Hepatocyte (in vitro differentiated cells): Measurements from ENCODE around the gene MSANTD3. TPM values are rescaled to one million over a fixed set of nuclear protein-coding genes. Genes with fewer than 3 reads are reported as not detected.

ENCODE experiments used
- DNase-seq: peaks from one replicate; pipeline ENCODE4 v3.0.0-alpha.2; 2016; ENCODE audit warnings: low spot score
- H2AFZ ChIP-seq: fragments of 200-600 bp; sonication (generic); 2 replicates; pipeline ENCODE4 v1.6.0; 2016; ENCODE audit warnings: antibody characterized with exemption, mild to moderate bottlenecking
- H3K27ac ChIP-seq: fragments of 200-600 bp; sonication (generic); 2 replicates; pipeline ENCODE4 v1.5.1; 2016; ENCODE audit warnings: mild to moderate bottlenecking
- H3K27me3 ChIP-seq: fragments of 200-600 bp; sonication (generic); 2 replicates; pipeline ENCODE4 v1.6.1; 2016
- H3K36me3 ChIP-seq: fragments of 200-600 bp; sonication (generic); replicated peaks from 2 replicates; pipeline ENCODE4 v1.5.1; 2016; ENCODE audit warnings: low read depth; ENCODE audit not compliant: insufficient read depth
- H3K4me1 ChIP-seq: fragments of 200-600 bp; sonication (generic); 2 replicates; pipeline ENCODE4 v1.5.1; 2016; ENCODE audit warnings: mild to moderate bottlenecking, moderate library complexity; ENCODE audit not compliant: insufficient read depth
- H3K4me2 ChIP-seq: fragments of 200-600 bp; sonication (generic); 2 replicates; pipeline ENCODE4 v1.6.0; 2016
- H3K4me3 ChIP-seq: fragments of 200-600 bp; sonication (generic); 2 replicates; pipeline ENCODE4 v1.5.1; 2016; ENCODE audit warnings: mild to moderate bottlenecking
- H3K79me2 ChIP-seq: fragments of 200-600 bp; sonication (generic); 2 replicates; pipeline ENCODE4 v1.6.0; 2017; ENCODE audit warnings: mild to moderate bottlenecking
- H3K9me2 ChIP-seq: fragments of 200-600 bp; sonication (generic); replicated peaks from 2 replicates; pipeline ENCODE4 v1.6.0; 2017; ENCODE audit warnings: mild to moderate bottlenecking; ENCODE audit not compliant: insufficient read depth
- H3K9me3 ChIP-seq: fragments of 200-600 bp; sonication (generic); 2 replicates; pipeline ENCODE4 v1.5.1; 2016; ENCODE audit warnings: low read depth, mild to moderate bottlenecking
- H4K20me1 ChIP-seq: fragments of 200-600 bp; sonication (generic); 2 replicates; pipeline ENCODE4 v1.6.0; 2016; ENCODE audit warnings: mild to moderate bottlenecking; ENCODE audit not compliant: insufficient read depth, poor library complexity, severe bottlenecking
- EZH2 ChIP-seq: fragments of 200-600 bp; sonication (generic); IDR thresholded peaks from 2 replicates; pipeline ENCODE4 v1.6.1; 2016; ENCODE audit warnings: antibody characterized with exemption, mild to moderate bottlenecking, borderline replicate concordance
- EZH2phosphoT487 ChIP-seq: fragments of 200-600 bp; sonication (generic); IDR thresholded peaks from one replicate; pipeline ENCODE4 v1.6.1; 2018; ENCODE audit warnings: antibody characterized with exemption, mild to moderate bottlenecking, low read depth, moderate library complexity; ENCODE audit not compliant: unreplicated experiment, severe bottlenecking
- WGBS: methylation state at CpG from one replicate; pipeline ENCODE4 v1.1.6; 2016; ENCODE audit warnings: low lambda C conversion rate; ENCODE audit errors: missing lambda C conversion rate; 5-methylcytosine and 5-hydroxymethylcytosine counted together
- polyA plus RNA-seq: library from polyadenylated mRNA; unstranded; fragments of >200 nt; fragmentation: Nextera tagmentation; extraction: Ambion mirVana; gene quantifications from 2 replicates; pipeline ENCODE4 v1.2.1, GENCODE V29; 2016
- total RNA-seq: library from RNA; depleted of rRNA; stranded (reverse); fragments of >200 nt; gene quantifications from 2 replicates; pipeline ENCODE4 v1.2.3, GENCODE V29; 2014
- TF ChIP-seq, protein P1 (sequence below): fragments of 200-600 bp; sonication (generic); IDR thresholded peaks from 2 replicates; pipeline ENCODE4 v1.5.1; 2016; ENCODE audit warnings: antibody characterized with exemption, mild to moderate bottlenecking; ENCODE audit not compliant: poor library complexity

Gene MSANTD3
- total and polyA plus RNA-seq, 2 experiments from 2014 or later = 33.4 to 42.2 TPM

- WGBS = 82% methylated on average over 2 of the region's 2 CpGs
- H3K4me3 ChIP-seq = no peak overlapping the region
- H3K4me2 ChIP-seq = no peak overlapping the region
- H4K20me1 ChIP-seq = peaks cover 4% of the 10 kb centered on the region
- H3K27me3 ChIP-seq = no peaks in the 10 kb centered on the region
- H2AFZ ChIP-seq = no peak overlapping the region
- DNase-seq = no peak
- no peaks in the 10 kb centered on the region for H3K9me2 ChIP-seq
- no peak overlapping the region for H3K27ac ChIP-seq
- TF ChIP-seq EZH2phosphoT487 (no peak), EZH2 (no peak)
- TF ChIP-seq, protein P1, sequence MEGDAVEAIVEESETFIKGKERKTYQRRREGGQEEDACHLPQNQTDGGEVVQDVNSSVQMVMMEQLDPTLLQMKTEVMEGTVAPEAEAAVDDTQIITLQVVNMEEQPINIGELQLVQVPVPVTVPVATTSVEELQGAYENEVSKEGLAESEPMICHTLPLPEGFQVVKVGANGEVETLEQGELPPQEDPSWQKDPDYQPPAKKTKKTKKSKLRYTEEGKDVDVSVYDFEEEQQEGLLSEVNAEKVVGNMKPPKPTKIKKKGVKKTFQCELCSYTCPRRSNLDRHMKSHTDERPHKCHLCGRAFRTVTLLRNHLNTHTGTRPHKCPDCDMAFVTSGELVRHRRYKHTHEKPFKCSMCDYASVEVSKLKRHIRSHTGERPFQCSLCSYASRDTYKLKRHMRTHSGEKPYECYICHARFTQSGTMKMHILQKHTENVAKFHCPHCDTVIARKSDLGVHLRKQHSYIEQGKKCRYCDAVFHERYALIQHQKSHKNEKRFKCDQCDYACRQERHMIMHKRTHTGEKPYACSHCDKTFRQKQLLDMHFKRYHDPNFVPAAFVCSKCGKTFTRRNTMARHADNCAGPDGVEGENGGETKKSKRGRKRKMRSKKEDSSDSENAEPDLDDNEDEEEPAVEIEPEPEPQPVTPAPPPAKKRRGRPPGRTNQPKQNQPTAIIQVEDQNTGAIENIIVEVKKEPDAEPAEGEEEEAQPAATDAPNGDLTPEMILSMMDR = no peak
- H3K79me2 ChIP-seq = peaks cover 39% of the 10 kb centered on the region
- H3K36me3 ChIP-seq = no peaks in the 10 kb centered on the region
- no peaks in the 10 kb centered on the region for H3K4me1 ChIP-seq
- H3K9me3 ChIP-seq = no peaks in the 10 kb centered on the region
These were observed 66.0 kb downstream of the MSANTD3 start for GRCh38 chr9:100492952-100493351.

- H3K27ac ChIP-seq = no peak overlapping the region
- no peak overlapping the region for H3K4me3 ChIP-seq
- no peaks in the 10 kb centered on the region for H3K9me3 ChIP-seq
- H4K20me1 ChIP-seq = peaks cover 4% of the 10 kb centered on the region
- no peak for DNase-seq
- TF ChIP-seq EZH2 (no peak), EZH2phosphoT487 (no peak)
- TF ChIP-seq, protein P1 = no peak
- no peak overlapping the region for H2AFZ ChIP-seq
- H3K36me3 ChIP-seq = no peaks in the 10 kb centered on the region
- peaks cover 18% of the 10 kb centered on the region for H3K79me2 ChIP-seq
- 86% methylated on average over 5 of the region's 5 CpGs for WGBS
- H3K27me3 ChIP-seq = no peaks in the 10 kb centered on the region
- H3K9me2 ChIP-seq = no peaks in the 10 kb centered on the region
- H3K4me2 ChIP-seq = no peak overlapping the region
- no peaks in the 10 kb centered on the region for H3K4me1 ChIP-seq
These were observed 71.6 kb downstream of the MSANTD3 start for GRCh38 chr9:100498592-100498991.

DNA sequence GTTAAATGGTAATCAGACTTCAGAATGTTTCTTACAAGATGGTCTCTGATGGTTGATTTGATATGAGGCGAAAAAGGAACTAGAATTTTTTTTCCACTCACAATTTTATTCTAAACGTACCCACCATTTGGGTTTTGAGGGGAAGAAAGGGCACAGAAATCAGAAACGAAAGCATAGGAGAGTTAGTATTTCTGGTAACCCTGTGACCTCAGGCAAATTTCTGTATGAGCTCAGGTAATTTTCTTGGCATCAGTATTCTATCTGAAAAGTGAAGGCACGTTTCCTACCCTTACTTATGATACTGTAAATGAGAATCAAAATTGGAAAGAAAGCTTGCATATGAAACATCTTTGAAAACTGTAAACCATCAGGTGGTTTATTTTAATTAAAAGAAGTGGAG, 72.5 kb downstream of the MSANTD3 start:
- Histone ChIP-seq H3K36me3 (no peaks in the 10 kb centered on the region), H3K9me3 (no peaks in the 10 kb centered on the region), H3K4me3 (no peak overlapping the region), H2AFZ (no peak overlapping the region), H4K20me1 (peaks cover 4% of the 10 kb centered on the region), H3K9me2 (no peaks in the 10 kb centered on the region), H3K79me2 (peaks cover 15% of the 10 kb centered on the region), H3K4me2 (no peak overlapping the region), H3K4me1 (no peaks in the 10 kb centered on the region), H3K27ac (no peak overlapping the region), H3K27me3 (no peaks in the 10 kb centered on the region)
- WGBS = 89% methylated on average over 4 of the region's 4 CpGs
- TF ChIP-seq EZH2 (no peak), EZH2phosphoT487 (no peak)
- no peak for DNase-seq

DNA sequence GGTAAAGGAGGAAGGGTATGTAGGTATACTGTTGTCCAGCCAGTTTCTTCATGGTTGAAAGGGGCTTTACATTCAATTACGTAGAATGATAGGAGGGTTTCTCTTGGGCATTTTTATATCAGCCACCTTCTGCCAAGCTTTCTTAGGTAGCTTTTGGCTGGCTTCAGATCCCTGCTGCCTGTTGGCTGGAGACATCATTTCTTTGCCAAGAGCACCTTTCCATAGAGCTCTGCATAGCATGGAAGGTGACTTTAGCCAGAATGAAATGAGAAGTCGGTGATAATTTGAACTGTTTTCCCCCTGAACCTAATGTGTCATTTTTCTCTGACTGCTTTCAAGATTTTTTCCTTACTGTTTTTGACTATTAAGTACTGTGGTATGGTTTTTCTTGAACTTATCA, 72.9 kb downstream of the MSANTD3 start:
- H3K4me1 ChIP-seq = no peaks in the 10 kb centered on the region
- WGBS = 95% methylated on average over 2 of the region's 2 CpGs
- TF ChIP-seq, protein P1 = no peak
- TF ChIP-seq EZH2phosphoT487 (no peak), EZH2 (no peak)

More for the DNA sequence above, 72.9 kb downstream of the MSANTD3 start:
- Histone ChIP-seq H4K20me1 (peaks cover 4% of the 10 kb centered on the region), H3K4me2 (no peak overlapping the region), H3K9me2 (no peaks in the 10 kb centered on the region), H3K27ac (no peak overlapping the region), H2AFZ (no peak overlapping the region), H3K4me3 (no peak overlapping the region), H3K27me3 (no peaks in the 10 kb centered on the region), H3K36me3 (no peaks in the 10 kb centered on the region), H3K9me3 (no peaks in the 10 kb centered on the region), H3K79me2 (peaks cover 12% of the 10 kb centered on the region)
- DNase-seq = no peak

Other genes with a start within 250 kb of the MSANTD3 start
- gene TEX10, start 74.2 kb upstream of the MSANTD3 start, total RNA-seq = 26.6 and 30.0 TPM in 2 replicates
- gene TEX10, start 74.2 kb upstream of the MSANTD3 start, polyA plus RNA-seq = 18.3 and 21.8 TPM in 2 replicates
- gene TMEFF1, start 46.0 kb downstream of the MSANTD3 start, total RNA-seq = 8.7 and 13.7 TPM in 2 replicates
- 5.4 and 5.9 TPM in 2 replicates for gene TMEFF1, start 46.0 kb downstream of the MSANTD3 start, polyA plus RNA-seq
- 1.0 and 2.4 TPM in 2 replicates for gene CAVIN4, start 150.9 kb downstream of the MSANTD3 start, total RNA-seq
- gene CAVIN4, start 150.9 kb downstream of the MSANTD3 start, polyA plus RNA-seq = 0.53 and 0.54 TPM in 2 replicates